ENCODE results near the gene HSPD1.

HSPD1 gene

DNA sequence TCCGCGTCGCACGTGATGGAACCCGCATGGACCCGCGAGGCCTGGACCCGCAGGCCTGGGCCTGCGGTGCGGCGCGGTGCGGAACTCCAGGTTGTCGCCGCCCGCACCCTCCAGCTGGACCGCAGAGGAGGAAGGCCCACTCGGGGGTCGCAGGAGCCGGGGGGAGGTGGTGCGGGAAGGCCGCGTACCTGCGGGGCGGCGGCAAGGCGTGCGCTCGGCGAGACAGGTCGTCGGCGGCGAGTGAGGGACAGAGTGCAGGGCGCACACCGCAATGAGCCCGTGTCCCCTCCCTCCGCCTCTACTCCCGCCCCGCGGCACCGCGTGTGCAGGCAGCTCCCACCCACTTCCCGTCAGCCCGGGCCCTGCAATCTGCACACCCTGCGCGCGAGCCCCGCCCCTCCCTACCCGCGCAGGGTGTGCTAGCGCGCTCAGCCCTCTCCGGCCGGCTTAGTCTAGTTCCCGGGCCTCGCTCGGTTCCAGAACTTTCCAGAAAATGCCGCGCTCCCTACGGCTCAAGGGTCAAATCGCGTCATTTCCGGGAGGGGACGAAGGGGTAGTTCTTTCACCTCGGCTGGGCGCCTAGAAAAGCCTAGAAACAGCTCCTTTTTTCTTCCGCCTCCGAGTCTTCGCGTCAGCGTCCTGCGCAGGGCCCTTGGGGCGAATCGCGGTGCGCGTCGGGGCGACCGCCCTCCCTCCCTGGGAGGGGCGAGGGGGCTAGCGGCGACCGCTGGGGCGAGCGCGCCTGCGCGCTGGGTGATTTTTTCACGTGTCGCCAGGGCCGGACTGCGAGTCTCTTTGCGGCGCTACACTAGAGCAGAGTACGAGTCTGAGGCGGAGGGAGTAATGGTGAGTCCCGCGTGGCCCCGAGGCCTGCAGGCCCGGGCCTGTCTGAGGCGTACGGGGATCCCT is at the start of gene HSPD1, which contains the start of gene HSPE1:
TSS of gene HSPD1 (minus strand) at position 247 of the 909 bp plus-strand sequence. CDS start 992 bp downstream, outside the sequence.
TSS of gene HSPE1 (plus strand) at position 786 of the 909 bp plus-strand sequence. CDS start at position 844, 58 bp downstream.
- no peak for TF ChIP-seq ZFX (IDR thresholded peaks at IDR 0.05; ENCODE audit: borderline replicate concordance)
- TF ChIP-seq, protein P1, sequence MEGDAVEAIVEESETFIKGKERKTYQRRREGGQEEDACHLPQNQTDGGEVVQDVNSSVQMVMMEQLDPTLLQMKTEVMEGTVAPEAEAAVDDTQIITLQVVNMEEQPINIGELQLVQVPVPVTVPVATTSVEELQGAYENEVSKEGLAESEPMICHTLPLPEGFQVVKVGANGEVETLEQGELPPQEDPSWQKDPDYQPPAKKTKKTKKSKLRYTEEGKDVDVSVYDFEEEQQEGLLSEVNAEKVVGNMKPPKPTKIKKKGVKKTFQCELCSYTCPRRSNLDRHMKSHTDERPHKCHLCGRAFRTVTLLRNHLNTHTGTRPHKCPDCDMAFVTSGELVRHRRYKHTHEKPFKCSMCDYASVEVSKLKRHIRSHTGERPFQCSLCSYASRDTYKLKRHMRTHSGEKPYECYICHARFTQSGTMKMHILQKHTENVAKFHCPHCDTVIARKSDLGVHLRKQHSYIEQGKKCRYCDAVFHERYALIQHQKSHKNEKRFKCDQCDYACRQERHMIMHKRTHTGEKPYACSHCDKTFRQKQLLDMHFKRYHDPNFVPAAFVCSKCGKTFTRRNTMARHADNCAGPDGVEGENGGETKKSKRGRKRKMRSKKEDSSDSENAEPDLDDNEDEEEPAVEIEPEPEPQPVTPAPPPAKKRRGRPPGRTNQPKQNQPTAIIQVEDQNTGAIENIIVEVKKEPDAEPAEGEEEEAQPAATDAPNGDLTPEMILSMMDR (IDR thresholded peaks at IDR 0.05) = no peak
- peak within 1 kb of the TSS; percentile 99 for H3K27ac ChIP-seq

DNA sequence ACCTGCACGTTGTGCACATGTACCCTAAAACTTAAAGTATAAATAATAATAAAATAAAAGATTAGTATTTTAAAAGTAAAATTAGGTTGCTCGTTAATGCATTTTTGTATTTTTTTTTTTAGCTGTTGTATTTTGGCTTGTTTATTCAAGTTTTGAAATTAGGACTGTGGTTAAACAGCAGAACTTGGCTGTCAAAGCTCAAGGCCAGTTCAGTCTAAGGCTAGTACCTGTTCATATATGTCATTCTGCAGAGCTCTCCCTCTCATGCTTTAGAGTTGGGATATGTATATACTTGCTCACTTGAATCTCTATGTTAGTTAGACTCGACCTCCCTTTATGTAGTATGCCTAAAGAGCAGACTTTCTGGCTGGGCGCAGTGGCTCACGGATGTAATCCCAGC is 48.9 kb upstream of the HSPD1 start:
- no peak for TF ChIP-seq ZFX (IDR thresholded peaks at IDR 0.05; ENCODE audit: borderline replicate concordance)
- TF ChIP-seq, protein P1 (IDR thresholded peaks at IDR 0.05) = no peak
- no peak overlapping the region for H3K27ac ChIP-seq

DNA sequence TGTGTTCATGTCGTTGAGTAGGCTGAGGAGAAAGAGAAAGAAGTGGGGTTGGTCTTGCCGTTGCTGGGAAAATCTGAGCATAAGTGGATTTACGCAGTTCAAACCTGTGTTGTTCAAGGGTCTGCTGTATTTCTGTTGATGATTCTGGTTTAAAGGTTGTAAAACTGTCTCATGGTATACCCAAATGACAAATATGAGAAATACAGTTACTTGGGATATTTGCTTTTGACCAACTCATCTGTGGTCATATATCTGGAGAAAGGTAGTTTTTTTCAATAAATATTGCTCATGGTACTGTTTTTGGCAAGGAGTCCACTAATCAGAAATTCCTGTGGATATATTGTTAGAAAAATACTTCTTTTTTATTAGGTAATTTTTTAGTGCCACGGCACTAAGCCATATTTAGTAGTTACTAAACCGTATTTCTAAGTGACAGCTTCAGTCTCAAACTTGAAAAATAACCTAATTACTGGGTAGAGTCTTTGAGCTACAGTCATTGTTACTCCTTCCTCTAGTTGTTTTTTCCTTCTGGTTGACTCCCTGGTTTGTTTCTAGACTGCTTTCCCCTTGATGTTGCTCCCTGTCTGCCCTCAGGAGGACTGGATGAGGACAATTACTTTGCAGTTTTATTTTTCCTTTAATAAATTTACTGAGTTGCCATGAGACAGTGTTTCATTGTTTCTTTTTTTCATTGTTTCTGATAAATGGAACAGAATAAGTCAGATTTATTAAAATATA is 47.7 kb upstream of the HSPD1 start:
- H3K27ac ChIP-seq = no peak overlapping the region

DNA sequence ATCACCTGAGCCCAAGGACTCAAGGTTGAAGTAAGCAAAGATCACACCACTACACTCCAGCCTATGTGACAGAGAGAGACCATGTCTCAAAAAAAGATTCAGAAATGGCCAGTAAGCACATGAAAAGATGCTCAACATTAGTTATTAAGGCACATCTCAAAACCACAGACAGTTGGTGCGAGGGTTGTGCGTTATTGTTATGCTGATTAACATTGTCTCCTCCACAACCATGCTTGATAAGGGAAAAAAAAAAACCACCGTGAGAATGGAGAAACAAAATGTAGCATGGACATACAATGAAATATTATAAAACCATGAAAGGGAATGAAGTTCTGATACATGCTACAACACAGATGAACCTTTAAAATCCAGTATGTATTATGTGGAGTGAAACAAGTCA is 43.6 kb upstream of the HSPD1 start:
- H3K27ac ChIP-seq = no peak overlapping the region
- TF ChIP-seq ZFX (IDR thresholded peaks at IDR 0.05; ENCODE audit: borderline replicate concordance) = no peak
- TF ChIP-seq, protein P1 (IDR thresholded peaks at IDR 0.05) = no peak

More for the DNA sequence above, 47.7 kb upstream of the HSPD1 start:
- TF ChIP-seq ZFX (IDR thresholded peaks at IDR 0.05; ENCODE audit: borderline replicate concordance) = no peak
- TF ChIP-seq, protein P1 (IDR thresholded peaks at IDR 0.05) = no peak

GRCh38 chr2:197539734-197540133 is 40.1 kb upstream of the HSPD1 start:
- TF ChIP-seq, protein P1 (IDR thresholded peaks at IDR 0.05) = no peak
- no peak for TF ChIP-seq ZFX (IDR thresholded peaks at IDR 0.05; ENCODE audit: borderline replicate concordance)

DNA sequence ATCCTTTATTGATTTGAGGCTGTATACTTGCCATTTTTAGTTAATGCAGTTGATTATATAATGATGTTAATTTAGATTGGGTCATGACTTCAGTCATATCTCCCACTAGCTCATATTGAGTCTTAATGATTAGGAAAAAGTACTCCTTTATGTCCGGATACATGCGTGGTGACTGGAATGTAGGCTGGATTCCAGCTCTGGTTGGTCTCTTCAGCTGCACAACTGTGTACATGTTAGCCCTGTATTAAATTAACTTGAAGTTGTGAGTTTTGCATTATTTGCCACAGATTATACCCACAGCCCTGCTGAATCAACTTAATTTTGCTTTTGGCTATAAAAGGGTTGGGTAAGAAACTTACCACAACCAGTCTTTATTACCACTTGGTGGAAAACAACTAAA is 38.8 kb upstream of the HSPD1 start:
- no peak overlapping the region for H3K27ac ChIP-seq
- TF ChIP-seq, protein P1 (IDR thresholded peaks at IDR 0.05) = no peak
- no peak for TF ChIP-seq ZFX (IDR thresholded peaks at IDR 0.05; ENCODE audit: borderline replicate concordance)

More at GRCh38 chr2:197539734-197540133, 40.1 kb upstream of the HSPD1 start:
- no peak overlapping the region for H3K27ac ChIP-seq
